PC-3 (cell line): ENCODE measurements around the gene SEPTIN11. TPM values are rescaled to one million over a fixed set of nuclear protein-coding genes. Genes with fewer than 3 reads are reported as not detected.
A peak's percentile ranks its signal among the peaks of the same experiment; 100 is the strongest.

Experiments
- ATAC-seq: fragments of 200-7000 bp; cut with Tn5 transposase; 2 replicates; pipeline ENCODE4 v1.9.1; 2020; ENCODE audit warnings: mild to moderate bottlenecking, moderate library complexity
- BruUV-seq: library from RNA; stranded (reverse); fragments of 400-500 nt; replicated peaks from 2 replicates; lab custom pipeline; 2021; lab: Mats Ljungman, UMichigan
- CTCF ChIA-PET: fragments of 300-600 bp; sonication (Branson Sonifier 250); formaldehyde crosslinking; loops from one replicate; lab custom pipeline; 2022; ENCODE audit warnings: antibody characterized with exemption; lab: Charles Lee
- POLR2A ChIA-PET: fragments of 300-600 bp; sonication (Branson Sonifier 250); formaldehyde crosslinking; loops from one replicate; lab custom pipeline; 2022; ENCODE audit warnings: antibody characterized with exemption; ENCODE audit not compliant: unreplicated experiment; lab: Charles Lee
- DNase-seq: peaks from one replicate; pipeline ENCODE4 v3.0.0-alpha.2; 2015
- H2AFZ ChIP-seq: fragments of 300-600 bp; sonication (generic); 2 replicates; pipeline ENCODE4 v1.6.0; 2016; ENCODE audit warnings: antibody characterized with exemption, low read length
- H3F3A ChIP-seq: fragments of 300-600 bp; sonication (generic); one replicate; pipeline ENCODE4 v1.6.0; 2017; ENCODE audit warnings: antibody characterized with exemption, low read length, control low read depth, mild to moderate bottlenecking; ENCODE audit not compliant: unreplicated experiment
- H3K27ac ChIP-seq: fragments of 300-600 bp; sonication (generic); 2 replicates; pipeline ENCODE4 v1.5.1; 2016; ENCODE audit warnings: mild to moderate bottlenecking, low read length
- H3K27me3 ChIP-seq: fragments of 300-600 bp; sonication (generic); 2 replicates; pipeline ENCODE4 v1.6.1; 2016; ENCODE audit warnings: low read length, mixed read lengths
- H3K36me3 ChIP-seq: fragments of 300-600 bp; sonication (generic); 2 replicates; pipeline ENCODE4 v1.6.1; 2016; ENCODE audit warnings: low read depth, mixed run types, low read length, mixed read lengths
- H3K4me1 ChIP-seq: fragments of 300-600 bp; sonication (generic); 2 replicates; pipeline ENCODE4 v1.5.1; 2016; ENCODE audit warnings: low read length; ENCODE audit not compliant: insufficient read depth
- H3K4me2 ChIP-seq: fragments of 300-600 bp; sonication (generic); 2 replicates; pipeline ENCODE4 v1.6.0; 2016; ENCODE audit warnings: low read length
- H3K4me3 ChIP-seq: fragments of 300-600 bp; sonication (generic); 2 replicates; pipeline ENCODE4 v1.5.1; 2016; ENCODE audit warnings: mild to moderate bottlenecking, low read length, mixed read lengths
- H3K79me2 ChIP-seq: fragments of 300-600 bp; sonication (generic); 2 replicates; pipeline ENCODE4 v1.6.1; 2017; ENCODE audit warnings: low read length, mixed read lengths
- H3K9ac ChIP-seq: fragments of 300-600 bp; sonication (generic); 2 replicates; pipeline ENCODE4 v1.6.0; 2016; ENCODE audit warnings: mild to moderate bottlenecking, low read length
- H3K9me2 ChIP-seq: fragments of 300-600 bp; sonication (generic); replicated peaks from 2 replicates; pipeline ENCODE4 v1.6.1; 2016; ENCODE audit warnings: mixed run types, low read length, mixed read lengths
- H3K9me3 ChIP-seq: fragments of 300-600 bp; sonication (generic); 2 replicates; pipeline ENCODE4 v1.6.1; 2016; ENCODE audit warnings: low read length, mixed read lengths
- H4K20me1 ChIP-seq: fragments of 300-600 bp; sonication (generic); 2 replicates; pipeline ENCODE4 v1.6.1; 2016; ENCODE audit warnings: low read length, mixed read lengths
- EZH2 ChIP-seq: fragments of 300-600 bp; sonication (generic); IDR thresholded peaks from one replicate; pipeline ENCODE4 v1.6.1; 2017; ENCODE audit warnings: antibody characterized with exemption, mild to moderate bottlenecking, low read length; ENCODE audit not compliant: unreplicated experiment
- EZH2phosphoT487 ChIP-seq: fragments of 300-600 bp; sonication (generic); IDR thresholded peaks from 2 replicates; pipeline ENCODE4 v1.6.1; 2018; ENCODE audit warnings: mild to moderate bottlenecking, antibody characterized with exemption, low read length, borderline replicate concordance
- intact Hi-C: fragments of 100-400 bp; cut with micrococcal nuclease; formaldehyde crosslinking; loops from 2 replicates; pipeline ENCODE4 v1.9.0; 2023
- total RNA-seq: library from RNA; depleted of rRNA; stranded (reverse); fragments of >200 nt; gene quantifications from 2 replicates; pipeline ENCODE4 v1.2.3, GENCODE V29; 2014
- TF ChIP-seq, protein P1 (sequence below): fragments of 300-600 bp; sonication (generic); conservative IDR thresholded peaks from 2 replicates; pipeline ENCODE4 v1.5.1; 2017; ENCODE audit warnings: antibody characterized with exemption, low read depth, mild to moderate bottlenecking, low read length

The SEPTIN11 gene
- total RNA-seq, 1 experiment from 2014 or later = 39.0 TPM

DNA sequence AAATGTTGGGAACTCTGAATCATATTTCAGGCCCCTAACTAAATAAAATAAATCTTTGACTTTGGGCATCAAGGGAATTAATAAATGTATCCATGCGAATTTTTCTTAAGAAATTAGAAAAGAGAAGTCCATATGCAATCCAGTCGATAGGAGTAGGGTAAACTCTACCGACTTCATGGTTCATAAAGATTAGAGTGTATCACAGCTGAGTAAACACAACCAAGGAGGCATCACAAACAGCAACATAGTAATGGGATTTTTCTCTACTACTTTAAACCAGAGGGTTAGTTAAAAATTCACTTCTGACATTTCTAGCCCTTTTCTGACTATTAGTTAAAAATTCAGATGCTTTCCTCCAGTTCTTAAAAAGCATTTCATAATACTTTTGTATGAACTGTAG lies 19.9 kb downstream of the SEPTIN11 start:
- H3K9me3 ChIP-seq = no peaks in the 10 kb centered on the region
- peaks cover 9% of the 10 kb centered on the region; the same call in 1 of the 2 replicates for H4K20me1 ChIP-seq
- H3K27ac ChIP-seq = no peak overlapping the region
- H3K4me2 ChIP-seq = no peak overlapping the region
- H3K27me3 ChIP-seq = no peaks in the 10 kb centered on the region
- no peaks in the 10 kb centered on the region for H3K36me3 ChIP-seq
- no peak for DNase-seq
- CTCF ChIA-PET = no interaction called here
- no TSS peak for BruUV-seq
- no peak overlapping the region for H3K9ac ChIP-seq
- TF ChIP-seq, protein P1, sequence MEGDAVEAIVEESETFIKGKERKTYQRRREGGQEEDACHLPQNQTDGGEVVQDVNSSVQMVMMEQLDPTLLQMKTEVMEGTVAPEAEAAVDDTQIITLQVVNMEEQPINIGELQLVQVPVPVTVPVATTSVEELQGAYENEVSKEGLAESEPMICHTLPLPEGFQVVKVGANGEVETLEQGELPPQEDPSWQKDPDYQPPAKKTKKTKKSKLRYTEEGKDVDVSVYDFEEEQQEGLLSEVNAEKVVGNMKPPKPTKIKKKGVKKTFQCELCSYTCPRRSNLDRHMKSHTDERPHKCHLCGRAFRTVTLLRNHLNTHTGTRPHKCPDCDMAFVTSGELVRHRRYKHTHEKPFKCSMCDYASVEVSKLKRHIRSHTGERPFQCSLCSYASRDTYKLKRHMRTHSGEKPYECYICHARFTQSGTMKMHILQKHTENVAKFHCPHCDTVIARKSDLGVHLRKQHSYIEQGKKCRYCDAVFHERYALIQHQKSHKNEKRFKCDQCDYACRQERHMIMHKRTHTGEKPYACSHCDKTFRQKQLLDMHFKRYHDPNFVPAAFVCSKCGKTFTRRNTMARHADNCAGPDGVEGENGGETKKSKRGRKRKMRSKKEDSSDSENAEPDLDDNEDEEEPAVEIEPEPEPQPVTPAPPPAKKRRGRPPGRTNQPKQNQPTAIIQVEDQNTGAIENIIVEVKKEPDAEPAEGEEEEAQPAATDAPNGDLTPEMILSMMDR = no peak
- TF ChIP-seq EZH2 (no peak), EZH2phosphoT487 (no peak)
- no peaks in the 10 kb centered on the region for H3F3A ChIP-seq
- no peak overlapping the region for H3K4me3 ChIP-seq
- H3K79me2 ChIP-seq = peaks cover 47% of the 10 kb centered on the region
- H3K4me1 ChIP-seq = peaks cover 20% of the 10 kb centered on the region
- intact Hi-C loops = no loop called here
- H3K9me2 ChIP-seq = no peaks in the 10 kb centered on the region
- ATAC-seq = no peak
- H2AFZ ChIP-seq = no peak overlapping the region
- POLR2A ChIA-PET = no interaction called here

DNA sequence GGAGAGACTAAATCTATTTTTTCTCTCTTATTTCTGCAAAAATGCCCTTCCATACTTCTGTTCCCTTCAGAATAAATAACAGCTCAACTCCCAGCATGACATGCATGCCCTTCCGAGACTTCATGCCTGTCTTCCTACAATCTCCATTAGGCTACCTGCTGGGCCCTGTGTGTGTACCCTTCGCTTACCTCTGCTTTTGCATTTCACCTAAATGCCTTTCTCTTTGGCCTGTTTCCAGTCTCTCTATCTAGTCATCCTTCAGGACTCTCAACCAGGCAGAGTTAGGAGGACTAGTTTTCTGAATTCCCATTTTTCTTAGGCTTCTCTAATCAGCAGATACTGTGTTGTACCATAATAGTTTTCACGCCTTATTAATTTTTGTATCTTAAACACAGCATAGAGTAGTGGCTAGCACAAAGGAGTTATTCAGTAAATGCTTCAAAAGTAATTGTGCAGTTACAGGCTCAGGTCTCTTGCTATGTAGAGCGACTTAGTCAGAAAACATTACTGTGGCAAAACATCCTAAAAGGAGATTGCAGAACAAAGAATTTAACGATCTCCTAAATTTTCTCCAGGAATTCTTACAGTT lies 20.5 kb downstream of the SEPTIN11 start:
- peak; percentile 27 for DNase-seq
- TF ChIP-seq, protein P1 = no peak
- no peaks in the 10 kb centered on the region for H3F3A ChIP-seq
- no peak for ATAC-seq
- H3K27me3 ChIP-seq = no peaks in the 10 kb centered on the region
- H3K9ac ChIP-seq = no peak overlapping the region
- intact Hi-C loops = no loop called here
- H3K9me3 ChIP-seq = no peaks in the 10 kb centered on the region
- ChIA-PET CTCF (no interaction called here), POLR2A (no interaction called here)
- no peaks in the 10 kb centered on the region for H3K36me3 ChIP-seq
- H3K79me2 ChIP-seq = peaks cover 42% of the 10 kb centered on the region
- 0 out of 2 replicates have a peak, but pooled peaks cover 5% of the 10 kb centered on the region for H4K20me1 ChIP-seq
- no peak overlapping the region for H3K27ac ChIP-seq
- H3K4me2 ChIP-seq = no peak overlapping the region
- BruUV-seq = no TSS peak
- peaks cover 20% of the 10 kb centered on the region for H3K4me1 ChIP-seq
- H3K9me2 ChIP-seq = no peaks in the 10 kb centered on the region
- no peak overlapping the region for H2AFZ ChIP-seq
- no peak overlapping the region for H3K4me3 ChIP-seq

DNA sequence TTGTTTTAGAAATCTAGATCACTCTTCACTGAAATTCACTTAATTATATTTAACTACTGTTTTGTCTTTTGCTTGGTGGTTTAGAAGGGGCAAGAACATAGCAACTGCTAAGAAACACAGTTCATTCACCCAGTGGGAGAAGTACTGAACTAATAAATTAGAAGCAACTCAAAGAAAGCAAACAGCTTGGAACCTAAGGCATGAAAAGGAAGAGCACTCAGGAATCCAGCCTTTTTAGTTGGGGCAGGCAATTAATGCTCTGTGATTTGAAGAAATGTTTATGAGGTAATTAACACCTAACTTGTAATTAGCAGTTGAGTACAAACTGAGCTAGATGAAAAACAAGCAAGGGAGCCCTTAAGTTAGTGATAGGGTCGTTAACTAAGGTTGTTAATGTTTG lies 22.8 kb downstream of the SEPTIN11 start:
- no TSS peak for BruUV-seq
- H2AFZ ChIP-seq = no peak overlapping the region
- no peaks in the 10 kb centered on the region for H3F3A ChIP-seq
- H3K27ac ChIP-seq = no peak overlapping the region
- TF ChIP-seq EZH2phosphoT487 = no peak
- no peak for TF ChIP-seq EZH2
- TF ChIP-seq, protein P1 = no peak
- ATAC-seq (no peak), DNase-seq (no peak)
- ChIA-PET POLR2A (no interaction called here), CTCF (no interaction called here)
- intact Hi-C loops = no loop called here
- no peaks in the 10 kb centered on the region for H3K36me3 ChIP-seq
- H3K4me3 ChIP-seq = no peak overlapping the region
- peaks cover 42% of the 10 kb centered on the region for H3K79me2 ChIP-seq
- peaks cover 17% of the 10 kb centered on the region for H3K4me1 ChIP-seq
- H3K9me3 ChIP-seq = no peaks in the 10 kb centered on the region
- H4K20me1 ChIP-seq = no peaks in the 10 kb centered on the region
- no peaks in the 10 kb centered on the region for H3K9me2 ChIP-seq
- H3K27me3 ChIP-seq = no peaks in the 10 kb centered on the region
- H3K9ac ChIP-seq = no peak overlapping the region
- no peak overlapping the region for H3K4me2 ChIP-seq
